Panc1 (cell line): ENCODE results near the gene NTRK1. TPM values are rescaled to one million over a fixed set of nuclear protein-coding genes. Genes with fewer than 3 reads are reported as not detected.

Experiments
- ATAC-seq: fragments of 200-7000 bp; cut with Tn5 transposase; 2 replicates; pipeline ENCODE4 v1.9.1; 2020; ENCODE audit warnings: mild to moderate bottlenecking, moderate library complexity
- BruUV-seq: library from RNA; stranded (reverse); fragments of 400-500 nt; replicated peaks from 2 replicates; lab custom pipeline; 2021; lab: Mats Ljungman, UMichigan
- CTCF ChIA-PET: fragments of 300-600 bp; sonication (Branson Sonifier 250); formaldehyde crosslinking; loops from one replicate; lab custom pipeline; 2022; ENCODE audit warnings: antibody characterized with exemption; lab: Charles Lee
- POLR2A ChIA-PET: fragments of 300-600 bp; sonication (Branson Sonifier 250); formaldehyde crosslinking; loops from one replicate; lab custom pipeline; 2022; ENCODE audit warnings: antibody characterized with exemption; lab: Charles Lee
- DNase-seq: peaks from one replicate; pipeline ENCODE4 v3.0.0-alpha.2; 2010; ENCODE audit warnings: low read depth, low spot score
- H3K27ac ChIP-seq: 2 replicates; pipeline ENCODE4 v1.5.1; 2011; ENCODE audit warnings: mild to moderate bottlenecking, low read length, inconsistent platforms
- H3K27me3 ChIP-seq: fragments of 200-500 bp; sonication (Bioruptor generic); 2 replicates; pipeline ENCODE4 v1.6.0; 2014; ENCODE audit warnings: low read length, inconsistent platforms; ENCODE audit not compliant: control insufficient read depth, insufficient read depth
- H3K36me3 ChIP-seq: fragments of 200-500 bp; sonication (Bioruptor generic); 2 replicates; pipeline ENCODE4 v1.5.1; 2014; ENCODE audit warnings: inconsistent platforms, mild to moderate bottlenecking, low read length, moderate library complexity; ENCODE audit not compliant: control insufficient read depth, insufficient read depth
- H3K4me1 ChIP-seq: 2 replicates; pipeline ENCODE4 v1.5.1; 2011; ENCODE audit warnings: inconsistent platforms, mild to moderate bottlenecking, low read length, moderate library complexity; ENCODE audit not compliant: control insufficient read depth, insufficient read depth
- H3K4me3 ChIP-seq, 2 experiments: 2 replicates each; pipeline ENCODE4 v1.5.1; 2011 to 2012; ENCODE audit warnings: low read depth in 2 of 2, low read length in 2 of 2, mild to moderate bottlenecking in 2 of 2, inconsistent platforms in 1 of 2, moderate library complexity in 1 of 2
- H3K9me3 ChIP-seq: fragments of 200-500 bp; sonication (Bioruptor generic); 2 replicates; pipeline ENCODE4 v1.5.1; 2014; ENCODE audit warnings: low read depth, mild to moderate bottlenecking, inconsistent platforms, low read length, moderate library complexity; ENCODE audit not compliant: control insufficient read depth, insufficient read depth
- CTCF ChIP-seq: fragments of 450-650 bp; IDR thresholded peaks from 2 replicates; pipeline ENCODE4 v1.5.1; 2017; ENCODE audit warnings: mild to moderate bottlenecking
- POLR2AphosphoS5 ChIP-seq: IDR thresholded peaks from 2 replicates; pipeline ENCODE4 v1.6.1; 2012; ENCODE audit warnings: mild to moderate bottlenecking, low read depth, low read length, moderate library complexity
- REST ChIP-seq, 2 experiments: IDR thresholded peaks; 2 replicates each; pipeline ENCODE4 v1.6.1; 2011 to 2012; ENCODE audit warnings: low read depth in 2 of 2, control low read depth in 1 of 2, low read length in 1 of 2, mild to moderate bottlenecking in 1 of 2, moderate library complexity in 1 of 2; ENCODE audit not compliant: insufficient read depth in 1 of 2
- SIN3A ChIP-seq: IDR thresholded peaks from 2 replicates; pipeline ENCODE4 v1.6.1; 2012; ENCODE audit warnings: low read depth, mild to moderate bottlenecking, low read length, moderate library complexity, borderline replicate concordance; ENCODE audit not compliant: insufficient read depth
- TCF7L2 ChIP-seq: IDR thresholded peaks from 2 replicates; pipeline ENCODE4 v1.6.1; 2011; ENCODE audit warnings: mild to moderate bottlenecking, low read depth, low read length, inconsistent platforms
- in situ Hi-C: cut with HindIII; loops from 2 replicates; pipeline ENCODE4 v1.10.0; 2016; ENCODE audit warnings: low sequenced_read_pairs, low pct_unique_long_range_greater_than_20kb
- intact Hi-C: fragments of 100-400 bp; cut with micrococcal nuclease; formaldehyde crosslinking; loops from one replicate; pipeline ENCODE4 v1.10.0; 2022; ENCODE audit not compliant: unreplicated experiment
- total RNA-seq: library from RNA; stranded (reverse); gene quantifications from one replicate; pipeline ENCODE4 v1.2.1, GENCODE V29; 2021; ENCODE audit not compliant: unreplicated experiment

NTRK1 gene
- total RNA-seq, 1 experiment from 2014 or later, result 0.21 TPM

- POLR2A ChIA-PET, result no interaction called here
- no peak for DNase-seq
- TF ChIP-seq TCF7L2 (no peak), SIN3A (no peak), CTCF (no peak), POLR2AphosphoS5 (no peak), REST (IDR thresholded peaks at IDR 0.05; ENCODE audit: insufficient read depth in 1 of 2, low read depth in 2 of 2, low read length in 1 of 2) (no peak)
Observed at GRCh38 chr1:156877433-156878170, 16.9 kb downstream of the NTRK1 start.

GRCh38 chr1:156879876-156880275, 19.2 kb downstream of the NTRK1 start:
- no peak for TF ChIP-seq REST (IDR thresholded peaks at IDR 0.05; ENCODE audit: insufficient read depth in 1 of 2, low read depth in 2 of 2, low read length in 1 of 2)
- no peak for TF ChIP-seq SIN3A
- no peak for TF ChIP-seq TCF7L2
- Histone ChIP-seq H3K27ac (no peak overlapping the region), H3K9me3 (no peaks in the 10 kb centered on the region), H3K4me1 (no peaks in the 10 kb centered on the region; the same call in 1 of the 2 replicates), H3K36me3 (no peaks in the 10 kb centered on the region), H3K4me3 (no peak overlapping the region), H3K27me3 (no peaks in the 10 kb centered on the region)
- ATAC-seq (no peak), DNase-seq (no peak)
- intact Hi-C loops, result no loop called here
- BruUV-seq, result no TSS peak
- in situ Hi-C loops, result no loop called here
- CTCF ChIA-PET, result interaction anchor here (0.9 kb wide), 1 partner anchor 21 kb away, joined by 3 read pairs; the partner anchor contains the start of gene INSRR
- POLR2A ChIA-PET, result no interaction called here

More at GRCh38 chr1:156877433-156878170, 16.9 kb downstream of the NTRK1 start:
- Histone ChIP-seq H3K27me3 (no peaks in the 10 kb centered on the region), H3K4me1 (no peaks in the 10 kb centered on the region), H3K27ac (no peak overlapping the region), H3K9me3 (no peaks in the 10 kb centered on the region), H3K4me3 (no peak overlapping the region), H3K36me3 (no peaks in the 10 kb centered on the region)
- CTCF ChIA-PET, result no interaction called here
- in situ Hi-C loops (no loop called here), intact Hi-C loops (no loop called here)
- no peak for ATAC-seq
- BruUV-seq, result no TSS peak
